ENCODE data around the gene CC2D2A.

Gene CC2D2A

GRCh38 chr4:15476396-15476795 lies 6.7 kb downstream of the CC2D2A start:
- no peak overlapping the region for H3K27ac ChIP-seq (replicated peaks)
- no peak overlapping the region for H3K4me3 ChIP-seq (replicated peaks; ENCODE audit: insufficient read depth, low read length)
- TF ChIP-seq REST (IDR thresholded peaks at IDR 0.05; ENCODE audit: insufficient replicate concordance, low read depth), result no peak
- no peak for TF ChIP-seq CTCF (IDR thresholded peaks at IDR 0.05; ENCODE audit: insufficient read depth, low read length)
- no peak for TF ChIP-seq POLR2AphosphoS5 (IDR thresholded peaks at IDR 0.05; ENCODE audit: low read depth)
- no peak for TF ChIP-seq GABPA (IDR thresholded peaks at IDR 0.05; ENCODE audit: low read depth)
- no peak for TF ChIP-seq SPI1 (IDR thresholded peaks at IDR 0.05; ENCODE audit: borderline replicate concordance, low read depth)
- no peak for DNase-seq (ENCODE audit: low read depth in 1 of 2, low spot score in 1 of 2)
- peaks cover 2% of the 10 kb centered on the region for H3K27me3 ChIP-seq (ENCODE audit: insufficient read depth, poor library complexity, severe bottlenecking)

- Histone ChIP-seq H3K27me3 (ENCODE audit: insufficient read depth, poor library complexity, severe bottlenecking) (no peaks in the 10 kb centered on the region), H3K4me3 (replicated peaks; ENCODE audit: insufficient read depth, low read length) (no peak overlapping the region), H3K27ac (replicated peaks) (no peak overlapping the region)
- no peak for TF ChIP-seq REST (IDR thresholded peaks at IDR 0.05; ENCODE audit: insufficient replicate concordance, low read depth)
- DNase-seq (ENCODE audit: low read depth in 1 of 2, low spot score in 1 of 2), result no peak
Measured at GRCh38 chr4:15478724-15479088, 9.0 kb downstream of the CC2D2A start.

GRCh38 chr4:15479089-15479912 lies 9.6 kb downstream of the CC2D2A start:
- TF ChIP-seq CTCF (IDR thresholded peaks at IDR 0.05; ENCODE audit: insufficient read depth, low read length) (peak; percentile 45), POLR2AphosphoS5 (IDR thresholded peaks at IDR 0.05; ENCODE audit: low read depth) (no peak)
- Histone ChIP-seq H3K27me3 (ENCODE audit: insufficient read depth, poor library complexity, severe bottlenecking) (no peaks in the 10 kb centered on the region), H3K4me3 (replicated peaks; ENCODE audit: insufficient read depth, low read length) (no peak overlapping the region), H3K27ac (replicated peaks) (no peak overlapping the region)
- DNase-seq (ENCODE audit: low read depth in 1 of 2, low spot score in 1 of 2), result peak in 1 of 2 experiments; percentile 45

GRCh38 chr4:15479913-15480185 lies 10.2 kb downstream of the CC2D2A start:
- DNase-seq (ENCODE audit: low read depth in 1 of 2, low spot score in 1 of 2), result no peak
- Histone ChIP-seq H3K27ac (replicated peaks) (no peak overlapping the region), H3K4me3 (replicated peaks; ENCODE audit: insufficient read depth, low read length) (no peak overlapping the region)

More at GRCh38 chr4:15479913-15480185, 10.2 kb downstream of the CC2D2A start:
- H3K27me3 ChIP-seq (ENCODE audit: insufficient read depth, poor library complexity, severe bottlenecking), result no peaks in the 10 kb centered on the region
- TF ChIP-seq POLR2AphosphoS5 (IDR thresholded peaks at IDR 0.05; ENCODE audit: low read depth), result no peak
- TF ChIP-seq SPI1 (IDR thresholded peaks at IDR 0.05; ENCODE audit: borderline replicate concordance, low read depth), result no peak
- TF ChIP-seq REST (IDR thresholded peaks at IDR 0.05; ENCODE audit: insufficient replicate concordance, low read depth), result no peak
- no peak for TF ChIP-seq GABPA (IDR thresholded peaks at IDR 0.05; ENCODE audit: low read depth)
- no peak for TF ChIP-seq CTCF (IDR thresholded peaks at IDR 0.05; ENCODE audit: insufficient read depth, low read length)

Data from HL-60 (cell line).